HuH-7 (cell line): ENCODE data around the gene ATP6V1D.
"Not testable (repeated sequence)": the region's sequence is repeated elsewhere in the genome, so short reads cannot be mapped to it uniquely, and the experiment has no call there.

Experiments
- DNase-seq: peaks from one replicate; pipeline ENCODE4 v3.0.0; 2011; ENCODE audit warnings: low spot score

Gene ATP6V1D

GRCh38 chr14:67370830-67371229, 11.2 kb upstream of the ATP6V1D start:
- no peak for DNase-seq

DNA sequence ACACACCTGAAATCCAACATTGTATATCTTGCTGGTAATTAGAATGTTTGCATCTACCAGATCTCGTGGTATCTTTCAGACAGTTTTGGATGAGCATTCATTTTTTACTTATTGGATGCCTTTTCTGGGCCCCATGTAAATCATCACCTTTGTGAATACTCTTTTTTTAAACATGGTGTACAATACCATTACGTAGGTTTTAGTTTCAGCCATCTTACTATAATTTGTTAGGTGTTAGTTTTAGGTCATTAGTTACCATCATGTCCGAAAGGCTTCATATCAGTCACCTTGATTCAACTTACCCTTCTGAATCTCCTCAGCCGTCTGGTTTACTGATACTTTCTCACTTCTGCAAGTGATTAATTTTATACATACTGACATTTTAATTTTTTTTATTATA, 5.9 kb upstream of the ATP6V1D start:
- DNase-seq = no peak

DNA sequence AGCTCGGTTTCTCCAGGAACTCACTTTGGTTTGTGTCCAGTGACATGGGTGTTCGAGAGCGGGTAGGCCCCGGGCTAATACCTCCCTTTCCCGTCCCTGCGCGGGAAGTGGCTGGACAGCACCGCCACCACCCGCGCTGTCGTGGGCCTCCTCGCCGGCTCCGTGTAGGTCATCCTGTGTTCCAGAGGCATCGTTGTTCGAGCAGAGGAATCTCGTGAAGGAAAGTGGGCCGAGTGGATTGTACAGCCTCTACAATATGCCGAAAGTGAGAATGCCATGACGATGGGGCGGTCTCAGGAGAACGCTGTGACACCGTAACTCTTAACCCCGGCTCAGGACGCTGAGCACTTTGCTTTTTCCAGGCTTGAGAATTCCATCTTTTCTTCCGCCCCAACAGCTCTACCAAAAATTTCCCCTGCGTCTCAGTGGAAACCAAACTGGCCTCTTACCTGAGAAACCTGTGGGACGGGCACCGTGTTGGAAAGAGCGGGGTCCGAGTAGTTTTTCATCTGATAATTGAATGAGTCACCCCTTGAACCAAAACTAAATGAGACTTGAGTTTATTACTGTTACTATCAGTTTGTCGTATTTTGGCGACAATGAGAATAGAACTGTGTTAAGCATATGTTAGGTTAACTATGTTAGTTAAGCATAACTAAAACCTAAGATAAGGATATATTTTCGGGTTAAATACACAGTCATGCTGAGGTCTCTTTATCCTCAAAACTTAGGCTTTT, 1.0 kb upstream of the ATP6V1D start:
- DNase-seq = no peak

DNA sequence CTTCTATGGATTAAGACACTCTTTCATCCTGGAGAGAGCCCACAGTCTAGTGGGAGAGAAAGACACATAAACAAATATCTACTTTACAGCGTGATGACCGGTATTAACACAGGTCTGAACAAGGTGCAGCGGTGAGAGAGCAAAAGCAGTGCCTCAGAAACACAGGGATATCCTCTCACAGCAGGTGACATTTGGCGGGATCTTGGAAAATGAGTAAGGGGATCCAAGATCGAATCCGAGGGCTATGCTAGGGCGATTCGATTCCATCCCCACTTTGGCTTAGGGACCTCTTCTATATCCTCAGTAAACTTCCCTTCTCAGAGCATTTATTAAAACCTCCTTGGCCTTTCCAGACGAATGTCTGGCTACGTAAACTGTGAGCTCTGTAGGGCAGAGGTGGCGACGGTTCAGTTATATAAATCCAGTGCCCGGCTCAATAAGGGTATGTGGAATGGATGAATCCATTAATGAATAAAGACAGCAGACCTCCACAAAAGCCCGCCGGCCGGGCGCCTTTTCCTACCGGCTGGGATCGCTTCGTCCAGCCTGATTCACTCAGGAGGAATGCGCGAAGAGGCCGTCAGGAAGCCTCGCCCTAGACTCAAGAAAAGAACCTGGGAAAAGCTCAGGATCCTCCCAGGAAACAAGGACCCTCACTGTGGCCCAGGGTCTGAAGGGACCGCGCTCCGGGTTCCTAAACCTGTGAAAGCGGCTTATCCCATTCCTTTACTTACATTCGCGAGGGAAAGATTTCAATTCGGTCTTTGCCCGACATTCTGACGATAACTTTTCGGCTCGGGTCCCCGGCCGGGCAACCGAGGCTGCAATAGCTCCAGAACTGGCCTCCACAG, 455 bp downstream of the ATP6V1D start:
- DNase-seq = no peak

DNA sequence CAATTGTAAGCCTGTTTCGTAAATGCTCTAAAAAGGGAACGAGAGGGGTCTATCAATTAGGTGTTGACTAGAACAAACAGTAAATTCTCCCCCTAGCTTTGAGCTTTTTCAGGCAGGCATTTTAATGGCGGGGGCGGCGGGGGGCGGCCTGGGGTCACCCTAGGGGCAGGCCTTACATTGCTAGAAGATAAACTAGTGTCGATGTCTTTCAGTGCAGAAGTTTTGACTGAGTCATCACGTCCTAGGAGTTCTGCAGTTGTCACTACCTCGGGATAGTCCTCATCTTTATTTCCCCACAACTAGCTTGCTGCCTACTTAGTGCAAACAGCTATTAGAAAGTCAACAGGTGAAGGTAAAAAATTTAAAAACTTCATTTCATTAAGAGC, 1.6 kb downstream of the ATP6V1D start:
- DNase-seq = no peak

DNA sequence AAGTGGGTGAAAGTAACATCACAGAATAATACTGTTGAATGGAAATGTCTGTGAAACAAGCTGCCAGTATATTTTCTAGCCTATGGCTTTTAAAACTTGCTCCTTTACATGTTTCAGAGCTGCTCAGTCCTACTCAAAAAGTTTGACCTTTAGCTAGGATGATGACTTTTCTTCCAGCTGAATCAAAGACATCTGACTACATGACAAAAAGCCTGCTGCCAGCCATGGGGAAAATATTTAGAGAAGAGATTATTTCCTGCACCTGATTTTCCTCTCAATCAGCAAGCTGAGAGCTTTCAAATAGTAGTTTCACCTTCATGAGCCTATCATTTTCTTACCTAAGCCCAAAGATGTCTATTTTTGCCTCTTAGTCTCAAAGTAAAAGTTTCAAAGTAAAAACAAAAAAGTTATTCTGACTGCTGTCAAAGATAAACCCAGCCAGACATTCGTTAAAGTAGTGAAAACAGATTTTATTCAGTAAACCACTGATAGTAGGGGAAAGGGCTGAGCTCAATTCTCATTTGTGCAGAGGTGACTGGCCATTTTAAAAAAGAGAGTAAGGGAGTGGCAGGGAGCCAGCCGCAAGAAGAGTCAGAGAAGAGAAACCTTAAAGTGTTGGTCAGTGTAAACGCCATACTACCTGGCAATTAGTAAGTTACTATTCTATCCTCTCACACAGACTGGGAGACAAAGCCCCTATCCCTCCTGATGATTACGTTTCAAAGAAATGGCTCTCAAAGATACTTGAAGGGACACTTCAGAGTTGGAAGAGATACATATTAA, 2.2 kb downstream of the ATP6V1D start:
- no peak for DNase-seq

DNA sequence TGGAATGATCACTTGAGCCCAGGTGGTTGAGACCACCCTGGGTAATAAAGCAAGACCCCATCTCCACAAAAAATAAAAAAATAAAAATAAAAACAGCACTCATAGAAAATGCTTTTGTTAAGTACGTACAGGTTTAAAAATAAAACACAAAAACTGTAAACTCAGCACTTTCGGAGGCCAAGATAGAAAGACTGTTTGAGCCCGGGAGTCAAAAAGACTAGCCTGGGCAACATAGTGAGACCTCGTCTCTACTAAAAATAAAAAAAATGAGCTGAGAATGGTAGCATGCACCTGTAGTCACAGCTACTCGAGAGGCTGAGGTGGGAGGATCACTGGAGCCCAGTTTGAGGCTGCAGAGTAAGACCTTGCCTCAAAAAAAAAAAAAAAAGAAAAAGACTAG, 7.5 kb downstream of the ATP6V1D start:
- no peak for DNase-seq

GRCh38 chr14:67345583-67345982, 14.0 kb downstream of the ATP6V1D start:
- no peak for DNase-seq

GRCh38 chr14:67343601-67344230, 15.9 kb downstream of the ATP6V1D start:
- no peak for DNase-seq

GRCh38 chr14:67341231-67341630, 18.4 kb downstream of the ATP6V1D start:
- DNase-seq = not testable (repeated sequence)

DNA sequence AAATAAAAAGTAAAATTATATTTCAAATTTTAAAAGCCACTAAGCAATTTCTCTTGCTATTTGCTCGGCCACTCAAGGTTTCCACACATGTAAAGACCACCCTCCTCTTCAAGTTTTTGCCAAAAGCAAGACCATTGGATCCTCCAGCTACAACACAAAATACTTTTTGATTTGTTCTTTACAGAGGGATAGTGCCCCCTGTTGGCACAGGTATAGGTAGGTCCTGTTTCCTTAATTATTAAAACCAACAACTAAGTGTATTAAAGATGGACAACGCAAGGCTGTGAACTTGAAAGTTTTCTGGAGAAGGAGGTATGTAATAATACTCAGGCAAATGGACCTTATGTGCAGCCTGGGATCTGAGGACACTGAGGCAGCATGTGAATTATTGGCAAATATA, 23.8 kb downstream of the ATP6V1D start:
- DNase-seq = peak; percentile 10

GRCh38 chr14:67332468-67332867, 27.1 kb downstream of the ATP6V1D start:
- DNase-seq = no peak

DNA sequence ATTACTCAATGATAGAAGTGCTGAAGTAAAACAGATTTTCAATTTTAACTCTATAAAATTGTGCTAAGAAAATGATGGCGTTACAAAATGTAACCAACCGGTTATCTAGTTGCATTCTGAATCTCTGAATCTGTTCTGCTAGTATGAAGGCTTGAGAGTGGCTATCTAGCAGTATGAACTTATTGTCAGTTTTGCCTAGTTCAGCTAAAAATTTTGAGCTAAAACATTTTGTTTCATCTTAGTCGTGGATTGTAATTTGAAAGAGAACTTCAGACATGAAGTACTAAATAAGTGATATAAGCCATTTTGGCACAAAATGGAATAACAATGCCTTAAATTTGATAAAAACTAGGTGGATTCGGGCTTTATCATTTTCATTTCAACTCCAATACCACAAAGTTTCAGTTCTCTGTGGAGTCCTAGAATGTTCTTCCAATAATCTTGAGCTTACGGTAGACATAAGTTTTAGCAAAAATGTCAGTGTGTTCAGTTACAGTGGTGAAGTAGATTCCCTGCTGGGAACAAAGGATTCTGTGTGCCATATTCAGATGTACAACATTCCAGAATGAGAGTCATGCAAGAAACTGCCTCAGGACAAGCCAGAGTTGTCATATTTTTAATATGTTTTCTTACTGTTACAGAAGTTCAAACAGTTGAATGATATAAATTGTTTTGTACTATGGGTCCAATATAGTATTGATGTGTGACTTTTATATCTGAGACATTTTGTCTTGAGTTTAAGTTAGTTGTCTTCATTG, 28.1 kb downstream of the ATP6V1D start:
- no peak for DNase-seq

- DNase-seq = not testable (repeated sequence)
Measured at GRCh38 chr14:67329666-67330065, 29.9 kb downstream of the ATP6V1D start.

DNA sequence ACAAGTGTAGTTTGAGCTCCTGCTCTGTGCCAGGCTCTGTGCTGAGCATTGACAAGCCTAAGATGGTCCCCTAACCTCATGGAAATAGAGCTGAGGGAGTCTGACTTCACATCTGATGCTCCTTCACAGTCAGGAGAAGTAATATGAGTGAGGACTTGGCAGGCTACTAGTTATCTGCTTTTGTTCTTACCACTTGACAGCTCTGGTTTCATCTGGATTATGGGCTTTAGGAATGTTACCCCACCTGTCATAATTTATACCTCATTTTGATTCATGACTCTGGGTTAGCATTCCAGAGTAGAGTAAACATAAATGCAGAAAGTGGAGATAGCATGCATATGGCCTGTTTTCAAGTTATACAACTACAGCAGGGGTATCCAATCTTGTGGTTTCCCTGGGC, 40.5 kb downstream of the ATP6V1D start:
- DNase-seq = no peak

DNA sequence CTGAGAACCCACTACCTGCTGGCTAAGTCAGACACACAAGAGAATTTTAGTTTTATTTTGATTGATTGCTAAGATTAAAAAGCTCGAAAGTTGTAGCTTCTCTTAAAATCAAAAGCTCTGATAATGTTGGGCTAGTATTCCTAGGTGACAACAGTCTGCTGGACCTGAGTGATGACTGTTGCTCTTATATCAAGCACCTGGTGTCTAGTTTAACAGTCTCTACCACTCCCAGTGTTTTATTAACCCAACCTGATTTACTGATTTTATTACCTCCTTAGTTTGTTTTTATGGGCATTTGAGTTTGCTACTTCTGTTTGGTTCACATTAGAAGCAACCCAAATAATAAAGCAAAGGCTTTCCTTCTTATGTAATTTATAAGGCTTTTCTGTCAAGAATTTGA, 41.8 kb downstream of the ATP6V1D start:
- DNase-seq = no peak

DNA sequence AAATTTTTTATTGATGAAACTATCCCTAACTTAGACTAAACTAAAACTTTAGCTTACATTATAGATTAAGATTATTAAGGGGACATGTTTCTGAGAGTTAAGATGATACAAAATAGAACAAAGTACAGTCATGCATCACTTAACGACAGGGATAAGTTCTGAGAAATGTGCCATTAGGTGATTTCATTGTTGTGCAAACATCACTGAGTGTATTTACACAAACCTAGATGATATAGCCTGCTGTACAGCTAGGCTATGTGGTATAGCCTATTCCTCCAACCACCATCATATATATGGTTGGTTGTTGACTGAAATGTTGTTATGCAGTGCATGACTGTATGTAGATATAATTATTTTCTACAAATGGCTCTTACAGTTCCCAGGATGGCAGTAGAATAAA, 46.5 kb downstream of the ATP6V1D start:
- no peak for DNase-seq

DNA sequence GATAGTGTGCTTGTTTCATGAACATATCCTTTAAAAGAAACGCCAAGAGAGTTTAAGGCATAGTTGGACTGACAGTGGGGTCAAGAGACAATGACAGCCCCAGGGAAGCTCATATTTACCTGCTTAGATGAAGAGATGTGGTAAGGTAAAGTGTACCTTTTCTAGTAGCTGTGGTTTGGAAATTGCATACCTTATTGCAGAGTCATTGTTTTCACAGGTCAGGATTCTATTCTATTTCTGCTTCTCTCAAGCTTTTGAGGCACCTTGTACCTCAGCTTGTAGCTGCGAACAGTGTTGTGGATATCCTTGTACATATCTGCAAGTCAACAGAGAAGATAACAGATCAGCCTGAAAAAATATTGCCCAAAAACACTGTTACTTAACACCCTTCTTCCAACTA, 47.7 kb downstream of the ATP6V1D start:
- no peak for DNase-seq
